ENCODE measurements around the gene RTL1.

DNA sequence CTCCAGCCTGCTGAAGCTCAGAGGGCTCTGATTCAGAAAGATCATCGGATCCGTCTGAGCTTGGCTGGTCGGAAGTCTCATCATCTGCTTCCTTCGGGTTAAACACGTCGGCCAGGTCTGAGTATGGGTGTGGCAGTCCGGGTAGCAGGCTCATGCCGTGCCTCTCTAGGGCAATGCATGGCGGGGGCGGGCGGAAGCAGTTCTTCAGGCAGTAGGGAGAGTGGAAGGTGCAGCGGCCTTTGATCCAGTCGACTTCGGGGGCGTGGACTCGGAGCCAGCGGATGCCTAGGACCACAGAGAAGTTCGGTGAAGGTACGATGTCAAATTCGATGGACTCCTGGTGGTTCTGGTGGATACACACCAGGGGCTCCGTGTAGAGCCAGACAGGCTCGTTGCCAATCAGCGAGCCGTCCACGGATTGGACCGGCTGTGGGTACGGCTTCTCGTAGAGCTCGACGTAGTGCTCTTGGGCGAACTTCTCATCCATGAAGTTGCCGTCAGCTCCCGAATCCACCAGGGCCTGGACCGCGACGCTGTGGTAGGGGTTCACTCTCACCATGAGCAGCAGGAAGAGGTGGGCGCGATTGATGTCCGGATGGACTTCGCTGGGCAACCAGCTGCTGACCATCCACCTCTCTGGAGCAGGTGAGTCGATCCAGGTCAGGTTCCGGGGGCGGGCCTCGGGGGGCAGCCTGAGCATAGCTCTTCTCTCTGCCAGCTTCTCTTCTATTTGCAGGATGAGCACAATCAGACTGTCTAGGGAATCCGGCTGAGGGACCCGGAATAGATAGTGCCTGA is 20.3 kb downstream of the RTL1 start:
- TF ChIP-seq, protein P1, sequence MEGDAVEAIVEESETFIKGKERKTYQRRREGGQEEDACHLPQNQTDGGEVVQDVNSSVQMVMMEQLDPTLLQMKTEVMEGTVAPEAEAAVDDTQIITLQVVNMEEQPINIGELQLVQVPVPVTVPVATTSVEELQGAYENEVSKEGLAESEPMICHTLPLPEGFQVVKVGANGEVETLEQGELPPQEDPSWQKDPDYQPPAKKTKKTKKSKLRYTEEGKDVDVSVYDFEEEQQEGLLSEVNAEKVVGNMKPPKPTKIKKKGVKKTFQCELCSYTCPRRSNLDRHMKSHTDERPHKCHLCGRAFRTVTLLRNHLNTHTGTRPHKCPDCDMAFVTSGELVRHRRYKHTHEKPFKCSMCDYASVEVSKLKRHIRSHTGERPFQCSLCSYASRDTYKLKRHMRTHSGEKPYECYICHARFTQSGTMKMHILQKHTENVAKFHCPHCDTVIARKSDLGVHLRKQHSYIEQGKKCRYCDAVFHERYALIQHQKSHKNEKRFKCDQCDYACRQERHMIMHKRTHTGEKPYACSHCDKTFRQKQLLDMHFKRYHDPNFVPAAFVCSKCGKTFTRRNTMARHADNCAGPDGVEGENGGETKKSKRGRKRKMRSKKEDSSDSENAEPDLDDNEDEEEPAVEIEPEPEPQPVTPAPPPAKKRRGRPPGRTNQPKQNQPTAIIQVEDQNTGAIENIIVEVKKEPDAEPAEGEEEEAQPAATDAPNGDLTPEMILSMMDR (conservative IDR thresholded peaks at IDR 0.05 in 1 of 2, IDR thresholded peaks at IDR 0.05 in 1 of 2; ENCODE audit: low read depth in 1 of 2, low read length in 2 of 2): no peak
- no peak for TF ChIP-seq EZH2 (IDR thresholded peaks at IDR 0.05; ENCODE audit: low read length, missing control alignments)

All from fibroblast of lung (primary cell).